Panc1 (cell line): ENCODE data around the gene SCGB1A1.

ENCODE experiments used
- CTCF ChIP-seq: fragments of 450-650 bp; IDR thresholded peaks from 2 replicates; pipeline ENCODE4 v1.5.1; 2017; ENCODE audit warnings: mild to moderate bottlenecking
- POLR2AphosphoS5 ChIP-seq: IDR thresholded peaks from 2 replicates; pipeline ENCODE4 v1.6.1; 2012; ENCODE audit warnings: mild to moderate bottlenecking, low read depth, low read length, moderate library complexity
- REST ChIP-seq, 2 experiments: IDR thresholded peaks; 2 replicates each; pipeline ENCODE4 v1.6.1; 2011 to 2012; ENCODE audit warnings: low read depth in 2 of 2, control low read depth in 1 of 2, low read length in 1 of 2, mild to moderate bottlenecking in 1 of 2, moderate library complexity in 1 of 2; ENCODE audit not compliant: insufficient read depth in 1 of 2
- SIN3A ChIP-seq: IDR thresholded peaks from 2 replicates; pipeline ENCODE4 v1.6.1; 2012; ENCODE audit warnings: low read depth, mild to moderate bottlenecking, low read length, moderate library complexity, borderline replicate concordance; ENCODE audit not compliant: insufficient read depth
- TCF7L2 ChIP-seq: IDR thresholded peaks from 2 replicates; pipeline ENCODE4 v1.6.1; 2011; ENCODE audit warnings: mild to moderate bottlenecking, low read depth, low read length, inconsistent platforms

- no peak for TF ChIP-seq CTCF
- no peak for TF ChIP-seq POLR2AphosphoS5
- TF ChIP-seq SIN3A: no peak
- TF ChIP-seq TCF7L2: no peak
- TF ChIP-seq REST (IDR thresholded peaks at IDR 0.05; ENCODE audit: insufficient read depth in 1 of 2, low read depth in 2 of 2, low read length in 1 of 2): no peak
Observed at GRCh38 chr11:62406034-62406433, 12.8 kb upstream of the SCGB1A1 start.
